ENCODE measurements around the gene ARID5A. TPM values are rescaled to one million over a fixed set of nuclear protein-coding genes. Genes with fewer than 3 reads are reported as not detected.

Gene ARID5A
- total and polyA plus RNA-seq, 9 of the 15 experiments (the other 6 are each of a cell fraction or from before 2014, with no cell fraction given), result 0.14 to 12.5 (median 3.0) TPM

- TF ChIP-seq ZBTB33 (CRISPR knock-in tag; IDR thresholded peaks at IDR 0.05) (peak; percentile 90), ATF1 (CRISPR knock-in tag; IDR thresholded peaks at IDR 0.05) (no peak), ATF1 (tag; IDR thresholded peaks at IDR 0.05) (no peak), ESRRA (IDR thresholded peaks at IDR 0.05; ENCODE audit: borderline replicate concordance, low read depth) (peak; percentile 82; the same call in 1 of the 2 replicates), TSC22D4 (tag; IDR thresholded peaks at IDR 0.05) (no peak), FOXA1 (IDR thresholded peaks at IDR 0.05; ENCODE audit: borderline replicate concordance) (no peak), STAT5A (IDR thresholded peaks at IDR 0.05; ENCODE audit: borderline replicate concordance, low read length) (no peak), MYBL2 (IDR thresholded peaks at IDR 0.05; ENCODE audit: low read depth) (no peak), MYBL2 (CRISPR knock-in tag; IDR thresholded peaks at IDR 0.05; ENCODE audit: borderline replicate concordance) (no peak), ESRRB (CRISPR knock-in tag; IDR thresholded peaks at IDR 0.05; ENCODE audit: borderline replicate concordance) (no peak), ETS2 (tag; IDR thresholded peaks at IDR 0.05; ENCODE audit: borderline replicate concordance, poor library complexity, severe bottlenecking) (no peak), MTA3 (IDR thresholded peaks at IDR 0.05; ENCODE audit: borderline replicate concordance) (peak; percentile 85), MNT (conservative IDR thresholded peaks at IDR 0.05) (peak in 1 of 2 experiments; percentile 64; a peak in 2 of 4 replicates), MYC (IDR thresholded peaks at IDR 0.05; ENCODE audit: low read depth, low read length) (peak; percentile 75), MYC (CRISPR knock-in tag; IDR thresholded peaks at IDR 0.05; ENCODE audit: borderline replicate concordance, low read depth) (no peak), HNRNPLL (IDR thresholded peaks at IDR 0.05; ENCODE audit: low read depth, low read length, poor library complexity, severe bottlenecking) (peak; percentile 18)
These were observed 13.6 kb downstream of the ARID5A start (continued) for GRCh38 chr2:96549967-96550786.
